Kidney (tissue), 14 donors: ENCODE results near the gene PAQR6. TPM values are rescaled to one million over a fixed set of nuclear protein-coding genes. Genes with fewer than 3 reads are reported as not detected.

Experiments
- DNase-seq, 5 donors: peaks; one replicate each; pipeline ENCODE4 v3.0.0-alpha.2; 2013 to 2020
- FAIRE-seq: peaks from 2 replicates; lab custom pipeline; 2012; peaks lifted over from hg19 to GRCh38; lab: Jason Lieb, UNC
- H3K27ac ChIP-seq, 2 donors: one replicate each; pipeline ENCODE4 v1.7.0; 2013; ENCODE audit warnings: low read depth in 2 of 2, low read length in 2 of 2, inconsistent platforms in 1 of 2
- H3K27me3 ChIP-seq: one replicate; pipeline ENCODE4 v1.7.1; 2013; ENCODE audit warnings: low read length, inconsistent platforms; ENCODE audit not compliant: control insufficient read depth, insufficient read depth
- H3K36me3 ChIP-seq, 3 donors: one replicate each; pipeline versions ENCODE4 v1.7.0 to v1.7.1; 2013; ENCODE audit warnings: low read length in 3 of 3, control low read depth in 1 of 3, inconsistent platforms in 1 of 3; ENCODE audit not compliant: insufficient read depth in 3 of 3, control insufficient read depth in 2 of 3
- H3K4me1 ChIP-seq, 3 donors: one replicate each; pipeline versions ENCODE4 v1.7.0 to v1.7.1; 2013; ENCODE audit warnings: low read length in 3 of 3, inconsistent platforms in 1 of 3, low read depth in 1 of 3; ENCODE audit not compliant: control insufficient read depth in 2 of 3, insufficient read depth in 2 of 3
- H3K4me3 ChIP-seq, 3 donors: one replicate each; pipeline versions ENCODE4 v1.7.0 to v1.8.1; 2013; ENCODE audit warnings: low read length in 3 of 3, control low read depth in 1 of 3, inconsistent platforms in 1 of 3
- H3K9ac ChIP-seq, 3 donors: one replicate each; pipeline versions ENCODE4 v1.7.0 to v1.7.1; 2013; ENCODE audit warnings: low read length in 3 of 3, control low read depth in 1 of 3, inconsistent platforms in 1 of 3
- H3K9me3 ChIP-seq, 3 donors: one replicate each; pipeline versions ENCODE4 v1.7.0 to v1.7.1; 2013; ENCODE audit warnings: low read length in 3 of 3, control low read depth in 1 of 3, inconsistent platforms in 1 of 3; ENCODE audit not compliant: control insufficient read depth in 2 of 3, insufficient read depth in 1 of 3
- intact Hi-C: fragments of 100-400 bp; cut with DNase I; formaldehyde crosslinking; loops from one replicate; pipeline ENCODE4 v1.11.1; 2022
- polyA plus RNA-seq: library from polyadenylated mRNA; stranded (reverse); fragments of 350-450 nt; fragmentation: Illumina TruSeq; extraction: RNeasy Lipid Tissue Mini Kit (QIAGEN cat#74804); gene quantifications from one replicate; pipeline ENCODE4 v1.2.3, GENCODE V29; 2014; ENCODE audit warnings: low read depth, low replicate concordance; ENCODE audit not compliant: insufficient read depth
- total RNA-seq: library from RNA; stranded (reverse); fragmentation: NEBNext Ultra II Directional; extraction: Animal tissue kit (Norgen Biotek cat#: 25700); gene quantifications from one replicate; pipeline ENCODE4 v1.2.1, GENCODE V29; 2021
- TF ChIP-seq, protein P1 (sequence below): IDR thresholded peaks from 3 replicates; pipeline ENCODE4 v1.5.1; 2012; ENCODE audit warnings: mild to moderate bottlenecking, moderate library complexity, borderline replicate concordance; ENCODE audit not compliant: insufficient read depth; ENCODE audit errors: extremely low read depth
- donor health status: control.
- donor health status: control.
- donor health status: control.
- donor health status: control.
- donor health status: control.
- donor health status: DM: yes; HTN: yes; CAD: no.
- donor health status: Normal renal cell carcinoma (clear cell type).

Gene PAQR6
- total and polyA plus RNA-seq, 2 donors from 2014 or later = 2.0 to 4.2 TPM

DNA sequence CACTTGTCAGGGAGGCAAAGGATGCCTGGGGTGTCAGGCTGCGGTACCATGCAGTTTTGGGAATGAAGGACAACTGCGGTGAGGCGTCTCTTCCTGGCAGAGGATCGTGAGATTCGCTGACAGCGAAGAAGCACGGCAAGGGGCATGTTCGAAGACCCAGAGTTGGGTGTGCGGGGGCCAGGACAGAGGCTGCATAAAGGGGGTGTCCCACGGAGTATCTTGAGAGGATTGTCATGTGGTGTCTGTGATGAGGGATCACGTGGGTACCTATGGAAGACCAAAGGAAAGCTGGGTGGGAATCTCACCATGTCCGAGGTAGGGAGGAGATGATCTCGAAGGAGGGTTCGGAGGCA lies 53.6 kb downstream of the PAQR6 start:
- intact Hi-C loops = no loop called here
- no peak for FAIRE-seq

DNA sequence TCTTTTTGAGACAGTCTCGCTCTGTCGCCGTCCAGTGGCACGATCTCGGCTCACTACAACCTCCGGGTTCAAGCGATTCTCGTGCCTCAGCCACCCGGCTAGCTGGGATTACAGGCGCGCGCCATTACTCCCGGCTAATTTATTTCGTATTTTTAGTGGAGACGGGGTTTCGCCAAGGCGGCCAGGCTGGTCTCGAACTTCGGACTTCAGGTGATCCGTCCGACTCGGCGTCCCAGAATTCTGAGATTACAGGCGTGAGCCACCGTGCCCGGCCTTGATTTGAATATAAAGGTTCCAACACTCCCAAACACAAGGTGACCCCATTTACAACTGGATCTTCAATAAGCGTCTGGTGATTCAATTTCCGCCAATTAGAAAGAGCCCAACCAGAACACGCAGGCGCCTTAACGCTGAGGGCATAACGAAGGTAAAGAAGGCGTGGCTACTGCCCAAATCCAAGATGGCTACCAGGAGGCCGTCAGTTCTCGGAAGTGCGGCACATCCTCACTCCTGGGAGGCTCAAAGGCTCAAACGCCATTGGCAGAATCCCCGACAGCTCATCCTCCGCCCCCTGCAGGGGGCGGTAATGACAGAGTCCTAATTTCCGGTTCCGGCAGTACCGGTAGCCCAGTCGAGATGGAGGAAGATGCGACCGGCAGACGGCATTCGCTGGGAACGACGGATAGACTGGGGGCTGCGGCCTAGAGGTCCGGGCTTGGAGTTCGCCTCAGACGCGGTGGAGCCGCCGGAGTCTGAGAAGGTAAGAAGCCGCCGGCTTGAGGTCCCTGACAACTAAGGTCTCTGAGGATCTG lies 54.2 kb downstream of the PAQR6 start, which contains the start of gene SLC25A44:
Gene SLC25A44 (plus strand): TSS at position 617 of the 812 bp plus-strand sequence. CDS start 5,744 bp downstream, outside the sequence.
- H3K4me3 ChIP-seq = peak within 1 kb of the TSS; percentile 88 to 95 (median 93)
- peaks cover 0 to 17% (median 14%) of the 10 kb centered on the region in 3 donors for H3K4me1 ChIP-seq
- H3K27me3 ChIP-seq = no peaks in the 10 kb centered on the region
- H3K9ac ChIP-seq = peak within 1 kb of the TSS; percentile 78 to 87 (median 78)
- intact Hi-C loops = no loop called here
- H3K36me3 ChIP-seq = peaks cover 3 to 5% (median 3%) of the 10 kb centered on the region in 3 donors
- H3K27ac ChIP-seq = peak within 1 kb of the TSS; percentile 66 to 81
- peak; percentile 98 for FAIRE-seq
- no peaks in the 10 kb centered on the region for H3K9me3 ChIP-seq
- peak; percentile 98 to 99 (median 98) for DNase-seq
- TF ChIP-seq, protein P1, sequence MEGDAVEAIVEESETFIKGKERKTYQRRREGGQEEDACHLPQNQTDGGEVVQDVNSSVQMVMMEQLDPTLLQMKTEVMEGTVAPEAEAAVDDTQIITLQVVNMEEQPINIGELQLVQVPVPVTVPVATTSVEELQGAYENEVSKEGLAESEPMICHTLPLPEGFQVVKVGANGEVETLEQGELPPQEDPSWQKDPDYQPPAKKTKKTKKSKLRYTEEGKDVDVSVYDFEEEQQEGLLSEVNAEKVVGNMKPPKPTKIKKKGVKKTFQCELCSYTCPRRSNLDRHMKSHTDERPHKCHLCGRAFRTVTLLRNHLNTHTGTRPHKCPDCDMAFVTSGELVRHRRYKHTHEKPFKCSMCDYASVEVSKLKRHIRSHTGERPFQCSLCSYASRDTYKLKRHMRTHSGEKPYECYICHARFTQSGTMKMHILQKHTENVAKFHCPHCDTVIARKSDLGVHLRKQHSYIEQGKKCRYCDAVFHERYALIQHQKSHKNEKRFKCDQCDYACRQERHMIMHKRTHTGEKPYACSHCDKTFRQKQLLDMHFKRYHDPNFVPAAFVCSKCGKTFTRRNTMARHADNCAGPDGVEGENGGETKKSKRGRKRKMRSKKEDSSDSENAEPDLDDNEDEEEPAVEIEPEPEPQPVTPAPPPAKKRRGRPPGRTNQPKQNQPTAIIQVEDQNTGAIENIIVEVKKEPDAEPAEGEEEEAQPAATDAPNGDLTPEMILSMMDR = peak; percentile 47

More for the DNA sequence above, 53.6 kb downstream of the PAQR6 start:
- no peak for DNase-seq
- peak overlapping the region; percentile 66 to 68 for H3K27ac ChIP-seq
- TF ChIP-seq, protein P1 = no peak
- H3K36me3 ChIP-seq = peaks cover 0 to 3% (median 3%) of the 10 kb centered on the region in 3 donors
- peak overlapping the region; percentile 88 to 95 (median 93) for H3K4me3 ChIP-seq
- no peaks in the 10 kb centered on the region for H3K27me3 ChIP-seq
- no peaks in the 10 kb centered on the region for H3K9me3 ChIP-seq
- peak overlapping the region; percentile 78 to 87 (median 78) for H3K9ac ChIP-seq
- H3K4me1 ChIP-seq = peaks cover 0 to 19% (median 15%) of the 10 kb centered on the region in 3 donors

Other genes starting within 250 kb of the PAQR6 start
- 175 TPM for gene SSR2, start 227.1 kb downstream of the PAQR6 start, total RNA-seq
- gene SSR2, start 227.1 kb downstream of the PAQR6 start, polyA plus RNA-seq = 300 TPM
- gene UBQLN4, start 194.3 kb downstream of the PAQR6 start, total RNA-seq = 24.5 TPM
- 24.6 TPM for gene UBQLN4, start 194.3 kb downstream of the PAQR6 start, polyA plus RNA-seq
- gene LAMTOR2, start 193.3 kb downstream of the PAQR6 start, total RNA-seq = 50.8 TPM
- gene LAMTOR2, start 193.3 kb downstream of the PAQR6 start, polyA plus RNA-seq = 200 TPM
- 51.4 TPM for gene RAB25, start 186.9 kb downstream of the PAQR6 start, total RNA-seq
- 73.0 TPM for gene RAB25, start 186.9 kb downstream of the PAQR6 start, polyA plus RNA-seq
- 1.7 TPM for gene MEX3A, start 165.6 kb downstream of the PAQR6 start, total RNA-seq
- 1.0 TPM for gene MEX3A, start 165.6 kb downstream of the PAQR6 start, polyA plus RNA-seq
- gene LMNA, start 133.3 kb downstream of the PAQR6 start, total RNA-seq = 384 TPM
- 145 TPM for gene LMNA, start 133.3 kb downstream of the PAQR6 start, polyA plus RNA-seq
- 45.9 TPM for gene SEMA4A, start 94.5 kb downstream of the PAQR6 start, total RNA-seq
- 16.4 TPM for gene SEMA4A, start 94.5 kb downstream of the PAQR6 start, polyA plus RNA-seq
- gene SLC25A44, start 54.0 kb downstream of the PAQR6 start, total RNA-seq = 28.1 TPM
- gene SLC25A44, start 54.0 kb downstream of the PAQR6 start, polyA plus RNA-seq = 29.0 TPM
- gene PMF1, start 35.0 kb downstream of the PAQR6 start, total RNA-seq = 65.6 TPM
- gene PMF1, start 35.0 kb downstream of the PAQR6 start, polyA plus RNA-seq = 110 TPM
- 1.8 TPM for gene BGLAP, start 5.9 kb downstream of the PAQR6 start, total RNA-seq
- gene BGLAP, start 5.9 kb downstream of the PAQR6 start, polyA plus RNA-seq = 1.7 TPM
- 69.5 TPM for gene SMG5, start 34.8 kb upstream of the PAQR6 start, total RNA-seq
- 46.1 TPM for gene SMG5, start 34.8 kb upstream of the PAQR6 start, polyA plus RNA-seq
- gene TMEM79, start 36.3 kb upstream of the PAQR6 start, total RNA-seq = 2.7 TPM
- gene TMEM79, start 36.3 kb upstream of the PAQR6 start, polyA plus RNA-seq = 3.9 TPM
- 52.4 TPM for gene GLMP, start 47.6 kb upstream of the PAQR6 start, total RNA-seq
- gene GLMP, start 47.6 kb upstream of the PAQR6 start, polyA plus RNA-seq = 154 TPM
- gene VHLL, start 51.3 kb upstream of the PAQR6 start, total RNA-seq = not detected
- not detected for gene VHLL, start 51.3 kb upstream of the PAQR6 start, polyA plus RNA-seq
- gene CCT3, start 90.2 kb upstream of the PAQR6 start, total RNA-seq = 149 TPM
- 181 TPM for gene CCT3, start 90.2 kb upstream of the PAQR6 start, polyA plus RNA-seq
- not detected for gene TSACC, start 90.5 kb upstream of the PAQR6 start, total RNA-seq
- 1.1 TPM for gene TSACC, start 90.5 kb upstream of the PAQR6 start, polyA plus RNA-seq
- gene RHBG, start 121.2 kb upstream of the PAQR6 start, total RNA-seq = 4.2 TPM
- gene RHBG, start 121.2 kb upstream of the PAQR6 start, polyA plus RNA-seq = 61.9 TPM